Measurements from ENCODE around the gene TMPRSS7.

Gene TMPRSS7

DNA sequence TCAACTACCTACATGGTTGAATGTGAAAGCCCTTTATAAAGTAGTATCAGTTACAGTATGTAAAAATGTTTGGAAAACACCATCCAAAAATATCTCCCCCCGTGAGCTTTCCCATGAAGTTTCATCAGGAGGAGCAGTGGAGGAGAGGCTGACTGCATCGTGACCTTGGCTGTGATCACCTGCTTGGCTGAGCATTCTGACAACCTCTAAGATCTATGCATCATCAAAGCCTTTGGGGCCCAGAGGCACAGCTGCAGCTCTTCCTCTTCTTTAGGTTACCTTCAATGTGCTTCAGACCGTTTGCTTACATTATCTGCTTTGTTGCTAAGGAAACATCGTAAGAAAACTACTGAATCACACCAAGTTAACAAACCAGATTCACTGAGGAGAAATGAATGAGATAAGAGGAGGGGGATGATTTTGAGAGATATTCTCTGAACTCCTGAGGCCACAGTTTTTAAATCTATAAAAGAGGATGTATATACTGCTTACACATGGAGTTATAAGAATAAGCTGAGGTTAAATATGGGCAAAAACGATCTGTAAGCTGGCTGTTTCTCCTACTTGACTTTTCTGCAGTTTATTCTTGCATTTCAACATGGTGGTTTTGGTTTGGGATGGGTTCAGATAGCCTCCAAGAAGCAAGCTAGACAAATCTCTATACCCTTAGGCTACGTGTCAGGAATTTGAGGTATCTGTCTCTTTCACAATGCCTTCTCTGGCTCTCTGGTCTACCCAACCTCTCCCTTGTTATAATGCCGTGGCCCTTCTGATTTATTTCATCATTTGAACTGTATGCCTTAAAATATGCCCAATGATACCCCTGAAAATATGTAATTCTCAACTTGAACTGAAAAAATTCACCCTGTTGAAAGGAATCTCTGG, 94.5 kb downstream of the TMPRSS7 start:
- DNase-seq (ENCODE audit: low spot score) = peak; percentile 23

DNA sequence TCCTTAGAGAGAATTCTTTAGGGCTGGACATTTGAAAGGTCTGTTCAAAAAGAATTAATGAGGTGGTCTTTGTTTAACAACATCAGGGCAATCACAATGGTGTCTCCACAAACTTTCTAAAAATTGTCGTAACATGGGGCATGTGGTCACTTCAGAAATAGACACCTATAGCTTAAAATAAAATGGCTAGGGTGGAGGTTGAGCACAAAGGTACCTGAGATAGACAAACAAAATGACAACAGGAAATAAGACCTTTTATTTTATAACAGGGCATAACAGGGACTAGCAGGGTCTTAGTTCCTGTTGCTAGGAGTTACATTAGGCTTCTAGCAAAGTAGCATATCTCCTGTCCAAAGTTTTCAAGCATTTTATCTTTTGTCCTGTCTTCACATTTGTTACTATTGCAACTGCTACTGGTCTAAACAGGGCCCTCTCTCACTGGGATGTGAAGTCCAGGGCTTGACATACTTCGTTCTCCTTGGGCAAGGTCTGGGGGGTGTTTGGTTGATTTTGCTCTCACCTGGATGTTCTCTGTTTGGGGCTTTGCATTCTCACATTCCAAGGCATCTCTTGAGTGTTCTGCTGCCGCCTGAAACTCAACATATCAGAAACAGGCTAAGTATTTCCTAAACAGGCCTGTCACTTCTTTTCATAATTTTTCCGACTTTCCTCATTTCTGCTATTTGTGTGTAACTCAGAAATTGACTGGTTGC, 95.5 kb downstream of the TMPRSS7 start:
- no peak for DNase-seq (ENCODE audit: low spot score)

DNA sequence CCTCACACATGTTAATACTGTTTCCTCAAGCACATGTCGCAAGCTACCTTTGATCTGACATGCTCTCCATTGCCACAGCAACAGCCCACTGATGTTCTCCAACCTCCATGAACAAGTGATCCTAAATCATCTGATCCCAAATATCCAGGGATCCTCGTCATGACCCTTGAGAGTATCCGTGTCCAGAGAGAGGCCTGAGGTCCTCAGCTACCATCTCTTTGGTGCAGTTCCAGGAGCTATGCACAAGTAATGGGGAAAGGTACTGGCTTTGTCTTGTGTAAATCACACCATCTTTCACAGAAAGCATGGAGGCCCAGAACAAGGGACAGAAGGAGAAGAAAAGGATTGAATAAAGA, 96.1 kb downstream of the TMPRSS7 start:
- no peak for DNase-seq (ENCODE audit: low spot score)
